HG02885 (cell line): ENCODE data around the gene SLC27A6.
"Not testable (repeated sequence)": the region's sequence is repeated elsewhere in the genome, so short reads cannot be mapped to it uniquely, and the experiment has no call there.

Experiments
- ATAC-seq: cut with Tn5 transposase; IDR thresholded peaks from one replicate; pipeline ENCODE4 v1.9.1; 2021; ENCODE audit warnings: mild to moderate bottlenecking; ENCODE audit not compliant: unreplicated experiment, poor library complexity

Gene SLC27A6

DNA sequence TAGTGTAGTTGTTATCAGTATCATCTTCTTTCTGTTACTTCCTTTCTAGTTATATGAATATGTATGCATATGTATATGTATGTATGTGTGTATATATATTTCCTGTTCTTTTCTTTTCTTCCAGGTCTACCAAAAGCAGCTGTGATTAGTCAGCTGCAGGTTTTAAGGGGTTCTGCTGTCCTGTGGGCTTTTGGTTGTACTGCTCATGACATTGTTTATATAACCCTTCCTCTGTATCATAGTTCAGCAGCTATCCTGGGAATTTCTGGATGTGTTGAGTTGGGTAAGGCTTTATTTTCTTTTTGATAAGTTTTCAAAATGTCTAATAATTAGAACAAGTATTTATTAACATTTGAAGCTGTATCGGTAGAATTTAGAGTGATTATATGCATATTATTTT, 23.2 kb downstream of the SLC27A6 start:
- ATAC-seq, result no peak

DNA sequence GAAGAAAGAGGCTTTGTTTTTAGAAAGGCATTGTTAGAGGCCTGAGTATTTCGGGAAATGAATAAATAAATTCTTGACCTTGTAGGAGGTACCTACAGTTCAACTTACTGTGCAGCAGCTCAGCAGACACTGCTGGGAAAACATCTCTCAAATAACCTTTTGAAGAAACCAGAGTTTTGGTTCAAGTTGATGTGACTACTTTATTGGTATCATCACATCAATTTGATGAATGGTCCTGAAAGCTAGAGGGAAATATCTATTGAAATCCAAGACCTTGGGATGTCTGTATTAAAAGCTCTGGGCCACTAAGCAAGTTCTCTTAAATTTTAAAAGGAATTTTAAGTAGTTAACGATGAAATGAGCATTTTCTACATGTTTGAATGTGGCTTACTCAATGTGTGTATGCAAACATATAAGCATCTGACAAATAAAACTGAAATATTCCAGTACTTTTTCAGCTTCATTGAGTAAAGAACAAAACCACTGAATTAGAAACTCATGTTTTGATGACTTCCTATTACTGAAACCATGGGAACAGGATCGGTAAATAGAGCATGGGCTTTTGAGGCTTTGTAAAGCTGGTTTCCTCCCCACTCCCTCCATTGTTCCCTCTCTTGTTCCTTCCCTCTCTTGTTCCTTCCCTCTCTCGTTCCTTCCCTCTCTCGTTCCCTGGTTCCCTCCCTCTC, 36.7 kb downstream of the SLC27A6 start:
- ATAC-seq, result no peak

DNA sequence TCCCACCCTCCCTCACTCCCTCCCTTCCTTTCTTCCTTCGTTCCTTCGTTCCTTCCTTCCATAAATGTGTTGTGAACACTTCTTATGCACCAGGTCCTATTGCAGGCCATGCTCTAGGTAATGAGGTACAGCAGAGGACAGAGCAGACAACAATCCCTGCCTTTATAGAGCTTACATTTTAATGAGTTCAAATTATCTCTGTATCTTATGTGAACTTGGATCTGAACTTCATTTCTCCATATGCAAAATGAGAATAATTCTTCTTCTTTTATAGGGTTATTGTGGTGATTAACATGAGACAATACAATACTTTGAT, 37.2 kb downstream of the SLC27A6 start:
- ATAC-seq, result no peak

DNA sequence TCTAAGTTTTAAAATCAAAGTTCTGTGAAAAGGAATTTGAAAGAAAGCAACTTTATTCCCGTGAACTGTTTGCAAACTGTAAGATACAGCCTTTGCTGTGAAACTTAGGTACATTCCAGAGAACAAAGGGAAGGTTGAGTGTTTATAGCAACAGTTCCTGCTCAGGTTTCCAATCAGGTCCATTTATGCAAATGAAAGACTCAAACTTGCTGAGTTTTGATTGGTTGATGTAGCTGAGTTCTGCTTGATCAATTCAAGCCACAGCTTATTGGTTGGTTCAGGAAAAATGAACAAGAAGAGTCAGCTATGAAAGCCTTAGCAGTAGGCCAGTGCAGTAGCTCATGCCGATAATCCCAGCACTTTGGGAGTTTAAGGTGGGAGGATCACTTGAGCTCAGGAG, 37.9 kb downstream of the SLC27A6 start:
- ATAC-seq, result no peak

DNA sequence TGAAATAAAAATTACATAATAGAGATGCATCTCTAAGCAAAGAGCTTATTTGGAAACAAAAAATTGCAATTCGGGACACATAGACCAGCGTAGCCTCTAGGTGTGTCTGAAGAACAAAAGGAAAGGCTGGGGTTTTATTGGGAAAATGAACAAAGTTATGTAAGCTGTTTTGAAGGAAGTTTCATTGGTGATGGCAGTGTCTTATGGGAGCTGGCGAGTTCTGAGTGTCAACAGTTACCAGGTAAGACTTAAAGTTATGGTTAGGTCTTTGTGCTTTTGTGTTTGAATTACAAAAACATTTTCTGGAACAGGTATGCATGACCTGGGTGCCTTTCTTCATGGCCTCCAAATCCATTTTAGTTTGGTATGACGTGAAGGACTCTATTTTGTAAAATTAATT, 48.9 kb downstream of the SLC27A6 start:
- ATAC-seq, result no peak

DNA sequence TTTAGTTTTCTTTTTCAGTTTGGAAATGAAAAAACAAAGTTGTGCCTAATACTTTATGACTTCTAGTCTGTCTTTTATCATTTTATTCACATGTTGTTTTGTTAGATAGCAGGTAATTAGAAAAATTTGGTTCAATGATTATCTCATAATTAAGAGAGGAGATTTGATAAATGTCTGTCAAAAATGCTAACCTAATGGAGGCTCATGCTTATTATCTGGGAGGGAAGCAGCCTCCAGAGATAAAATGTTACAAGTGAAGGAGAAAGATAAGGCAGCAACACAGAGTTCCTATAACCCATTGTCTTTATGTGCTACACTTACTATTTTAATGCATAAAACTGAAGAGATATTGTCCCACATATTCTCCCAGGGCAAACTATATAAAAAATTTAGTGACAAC, 53.5 kb downstream of the SLC27A6 start:
- ATAC-seq, result no peak

DNA sequence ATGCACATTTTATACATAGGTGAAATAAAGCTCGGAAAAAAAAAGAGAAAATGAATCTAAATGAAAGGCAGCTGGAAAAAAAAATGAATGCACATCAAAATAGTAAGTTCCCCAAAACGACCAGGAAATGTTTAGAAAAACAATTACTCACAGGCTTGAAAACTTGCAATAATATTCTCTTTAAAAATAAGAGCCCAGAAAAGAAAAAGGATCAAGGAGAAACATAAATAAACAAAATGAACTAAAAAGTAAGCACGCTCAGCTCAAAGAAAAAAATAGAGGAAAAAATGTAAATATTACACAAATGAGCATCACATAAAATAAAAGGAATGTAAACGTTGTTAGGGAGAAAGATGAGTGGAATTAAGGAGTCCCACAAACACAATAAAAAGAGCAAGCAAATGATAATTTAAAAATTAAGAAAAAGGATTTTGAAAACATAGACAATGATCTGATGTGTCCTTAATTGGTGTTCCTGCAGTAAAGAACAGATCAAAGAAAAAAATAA, 54.2 kb downstream of the SLC27A6 start:
- no peak for ATAC-seq

DNA sequence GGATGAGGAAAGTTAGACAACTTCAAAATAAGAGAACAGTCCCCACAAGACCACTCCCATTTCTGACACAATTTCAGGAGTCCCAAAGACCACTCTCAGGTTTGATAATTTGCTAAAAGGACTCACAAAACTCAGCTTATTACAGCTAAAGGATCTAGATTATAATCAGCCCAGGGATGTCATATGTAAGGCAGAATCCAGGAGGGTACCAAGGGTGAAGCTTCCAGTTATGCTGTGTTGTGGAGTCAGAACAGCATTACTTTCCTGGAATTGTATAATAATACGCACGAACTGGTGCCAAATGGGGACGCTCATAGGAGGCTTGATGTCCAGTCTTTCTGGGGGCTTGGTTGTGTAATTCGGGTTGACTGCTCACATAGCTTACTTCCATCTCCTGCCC, 55.4 kb downstream of the SLC27A6 start:
- no peak for ATAC-seq

DNA sequence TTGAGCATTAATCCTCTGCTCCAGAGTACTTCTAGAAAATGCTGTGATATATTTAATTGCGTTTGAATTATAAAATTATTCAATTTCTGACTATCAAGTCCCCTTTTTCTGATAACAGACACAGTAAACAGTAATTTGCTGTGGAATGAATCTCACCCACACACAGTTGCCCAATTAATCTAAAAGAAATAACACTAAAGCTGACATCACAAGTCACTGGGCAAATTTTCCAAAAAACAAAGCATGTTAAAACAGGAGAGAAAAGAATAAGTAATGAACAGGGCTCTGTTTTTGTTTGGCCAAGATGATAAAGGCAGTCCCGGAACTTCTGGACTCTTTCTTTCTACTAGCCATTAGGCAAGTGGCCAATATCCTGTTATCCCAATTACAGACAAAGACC, 56.5 kb downstream of the SLC27A6 start:
- ATAC-seq, result no peak

DNA sequence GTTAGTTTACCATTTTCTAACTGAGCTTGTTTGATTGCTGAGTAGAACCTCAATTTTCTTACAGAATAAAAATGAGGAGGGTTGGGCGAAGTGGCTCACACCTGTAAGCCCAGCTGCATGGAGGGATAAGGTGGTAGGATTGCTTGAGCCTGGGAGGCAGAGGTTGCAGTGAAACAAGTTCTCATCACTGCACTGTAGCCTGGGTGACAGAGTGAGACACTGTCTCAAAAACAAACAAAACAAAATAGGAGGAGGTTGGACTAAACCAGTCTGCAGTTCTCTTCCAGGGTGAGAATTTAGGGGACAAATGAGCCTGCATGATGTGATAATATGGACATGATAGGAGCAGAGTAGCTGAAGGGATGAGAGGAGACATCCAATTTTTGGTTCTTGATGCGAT, 57.3 kb downstream of the SLC27A6 start:
- no peak for ATAC-seq

DNA sequence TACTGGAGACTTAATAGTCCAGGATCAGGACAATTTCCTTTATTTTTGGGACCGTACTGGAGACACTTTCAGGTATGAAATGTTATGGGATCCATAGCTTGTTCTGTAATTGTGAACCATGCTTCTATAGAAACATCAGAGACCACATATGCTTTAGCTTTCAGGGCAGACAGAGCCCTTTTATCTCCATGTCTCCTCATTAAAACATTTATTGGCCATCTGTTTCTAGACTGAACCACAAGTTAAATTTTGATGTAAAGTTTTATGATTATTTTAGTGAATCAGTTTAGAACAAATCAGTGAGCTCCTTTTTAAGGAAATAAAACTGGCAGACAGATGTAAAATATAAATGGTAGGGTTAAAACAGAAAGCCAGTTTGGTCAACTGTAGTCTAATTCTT, 62.0 kb downstream of the SLC27A6 start:
- no peak for ATAC-seq

DNA sequence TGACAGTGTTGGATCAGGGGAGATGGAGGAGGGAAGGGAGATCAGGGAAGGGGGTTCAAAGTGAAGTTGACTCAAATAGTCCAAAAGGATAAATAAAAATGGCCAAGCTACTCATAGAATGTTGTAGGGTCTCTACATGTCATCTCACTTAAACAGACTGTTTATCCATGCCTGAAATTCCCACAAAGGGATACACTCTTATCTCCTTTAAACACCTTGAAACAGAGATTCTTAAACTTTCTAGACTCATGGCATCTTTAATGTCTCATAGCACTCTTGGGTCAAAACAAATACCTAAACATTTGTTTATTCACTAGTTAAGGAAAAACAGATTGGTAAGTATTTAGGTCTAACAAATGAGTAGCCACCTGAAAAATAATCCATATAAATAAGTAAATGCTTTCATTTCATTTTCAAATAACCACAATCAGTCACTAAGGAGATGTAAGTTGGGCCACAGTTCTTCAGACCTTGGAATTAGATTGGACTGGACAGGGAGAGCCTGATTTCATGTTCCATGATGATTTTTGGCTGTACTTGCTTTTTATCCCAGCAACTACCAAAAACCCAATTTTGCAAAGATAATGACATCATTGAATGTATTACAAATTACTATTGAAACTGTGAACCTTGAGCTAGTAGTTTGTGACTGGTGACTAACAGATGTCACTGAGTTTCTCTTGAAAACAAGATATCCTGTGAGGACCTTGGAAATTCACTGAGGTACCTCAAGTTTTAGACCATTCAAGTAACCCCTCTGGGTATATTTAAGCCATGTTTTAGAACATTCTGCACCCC, 66.8 kb downstream of the SLC27A6 start:
- no peak for ATAC-seq

DNA sequence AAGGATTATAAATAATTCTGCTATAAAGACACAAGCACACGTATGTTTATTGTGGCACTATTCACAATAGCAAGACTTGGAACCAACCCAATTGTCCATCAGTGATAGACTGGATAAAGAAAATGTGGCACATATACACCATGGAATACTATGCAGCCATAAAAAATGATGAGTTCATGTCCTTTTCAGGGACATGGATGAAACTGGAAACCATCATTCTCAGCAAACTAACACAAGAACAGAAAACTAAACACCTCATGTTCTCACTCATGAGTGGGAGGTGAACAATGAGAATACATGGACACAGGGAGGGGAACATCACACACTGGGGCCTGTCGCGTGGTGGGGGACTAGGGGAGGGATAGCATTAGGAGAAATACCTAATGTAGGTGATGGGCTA, 71.0 kb downstream of the SLC27A6 start:
- not testable (repeated sequence) for ATAC-seq

DNA sequence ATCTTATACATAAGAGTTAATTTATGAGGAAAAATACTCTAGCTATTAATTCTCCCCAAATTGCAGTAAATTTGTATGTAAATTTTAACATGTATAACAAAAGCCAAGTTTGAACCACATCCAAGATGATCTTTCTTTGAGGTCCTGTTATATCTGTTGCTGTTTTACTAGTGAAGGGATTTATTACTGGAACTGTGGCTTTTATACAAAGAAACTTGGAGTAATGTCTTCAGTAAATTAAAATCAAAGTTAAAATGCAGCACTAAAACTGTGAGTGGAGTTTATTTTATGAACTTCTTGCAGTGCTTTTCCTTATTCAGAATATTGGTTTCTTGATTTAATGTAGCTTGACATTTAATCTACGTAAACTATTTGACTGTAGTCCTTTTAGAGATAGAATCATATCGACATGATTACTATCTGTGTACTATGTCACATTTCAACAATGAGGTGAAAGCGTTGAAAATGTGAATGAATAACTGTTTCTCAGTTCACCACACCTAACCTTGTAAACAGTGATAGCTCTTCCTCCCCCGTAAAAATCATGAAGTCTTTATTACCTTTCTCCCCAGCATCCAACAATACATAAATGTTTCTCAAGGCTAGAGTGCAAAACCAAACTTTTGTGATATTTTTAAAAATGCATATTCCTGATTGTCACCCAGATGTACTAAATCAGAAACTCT, 76.1 kb downstream of the SLC27A6 start:
- no peak for ATAC-seq

DNA sequence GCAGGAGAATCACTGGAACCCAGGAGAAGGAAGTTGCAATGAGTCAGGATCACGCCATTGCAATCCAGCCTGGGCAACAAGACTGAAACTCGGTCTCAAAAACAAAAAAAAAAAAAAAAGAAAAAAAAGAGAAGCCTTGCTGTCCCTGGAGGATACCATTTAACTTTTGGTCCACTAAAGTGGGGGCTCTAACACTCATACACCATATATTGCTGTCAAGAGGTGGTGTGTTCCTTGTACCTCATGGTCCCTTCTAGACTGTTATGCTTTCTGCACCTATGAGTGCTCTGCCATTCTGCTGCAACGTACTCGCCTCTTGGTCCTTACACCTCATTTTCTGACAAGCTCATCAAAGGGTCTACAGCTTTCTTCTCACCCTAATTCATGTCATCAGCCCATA, 77.0 kb downstream of the SLC27A6 start:
- no peak for ATAC-seq

DNA sequence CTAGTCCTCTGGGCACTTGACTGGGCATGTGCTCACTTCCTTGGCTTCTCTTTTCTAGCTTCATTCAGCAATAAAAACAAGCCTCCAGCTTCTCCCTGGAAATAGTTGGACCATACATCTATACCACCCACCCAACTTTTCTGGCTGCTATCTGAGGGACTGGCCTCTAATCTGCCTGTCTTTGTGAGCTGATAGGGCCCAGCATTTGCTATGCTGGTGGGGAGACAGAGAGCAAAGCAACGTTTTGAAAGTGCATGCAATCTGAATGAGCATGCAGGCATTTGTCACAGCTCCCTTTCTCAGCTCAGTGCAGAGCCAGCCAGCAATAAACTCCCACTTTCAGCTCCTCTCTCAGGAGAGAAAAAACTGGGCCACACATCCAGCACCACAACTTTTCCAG, 78.6 kb downstream of the SLC27A6 start:
- ATAC-seq, result no peak

DNA sequence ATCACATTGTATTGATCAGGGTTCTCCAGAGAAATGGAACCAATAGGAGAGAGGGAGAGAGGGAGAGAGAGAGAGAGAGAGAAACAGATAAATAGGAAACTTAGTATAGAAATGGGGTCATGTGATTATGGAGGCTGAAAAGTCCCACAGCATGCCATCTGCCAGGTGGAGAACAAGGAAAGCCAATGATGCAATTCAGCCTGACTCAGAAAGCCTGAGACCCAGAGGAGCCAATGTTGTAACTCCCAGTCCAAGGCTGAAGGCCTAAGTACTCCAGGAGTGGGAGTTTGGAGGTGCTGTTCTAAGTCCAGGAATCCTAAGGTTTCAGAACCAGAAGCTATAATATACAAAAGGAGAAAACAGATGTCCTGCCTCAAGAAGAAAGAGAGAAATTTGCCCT, 80.9 kb downstream of the SLC27A6 start:
- ATAC-seq, result no peak

DNA sequence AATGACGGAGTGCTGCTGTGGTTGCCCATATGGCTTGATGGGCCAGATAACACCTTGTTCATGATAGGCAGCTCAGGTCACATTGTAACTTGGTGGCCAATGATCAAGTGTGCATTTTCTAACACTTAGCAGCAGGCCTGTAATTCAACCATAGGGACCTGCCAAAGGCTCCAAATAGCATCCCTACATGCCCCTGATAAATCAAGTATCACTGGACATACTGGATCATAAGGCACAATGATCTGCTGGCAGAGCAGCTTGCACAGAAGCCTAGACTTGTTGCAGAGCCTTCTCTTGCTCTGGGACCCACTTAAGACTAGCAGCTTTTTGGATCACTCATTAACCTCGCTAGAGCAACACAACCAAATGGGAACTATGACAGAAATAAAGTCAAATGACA, 83.2 kb downstream of the SLC27A6 start:
- no peak for ATAC-seq

DNA sequence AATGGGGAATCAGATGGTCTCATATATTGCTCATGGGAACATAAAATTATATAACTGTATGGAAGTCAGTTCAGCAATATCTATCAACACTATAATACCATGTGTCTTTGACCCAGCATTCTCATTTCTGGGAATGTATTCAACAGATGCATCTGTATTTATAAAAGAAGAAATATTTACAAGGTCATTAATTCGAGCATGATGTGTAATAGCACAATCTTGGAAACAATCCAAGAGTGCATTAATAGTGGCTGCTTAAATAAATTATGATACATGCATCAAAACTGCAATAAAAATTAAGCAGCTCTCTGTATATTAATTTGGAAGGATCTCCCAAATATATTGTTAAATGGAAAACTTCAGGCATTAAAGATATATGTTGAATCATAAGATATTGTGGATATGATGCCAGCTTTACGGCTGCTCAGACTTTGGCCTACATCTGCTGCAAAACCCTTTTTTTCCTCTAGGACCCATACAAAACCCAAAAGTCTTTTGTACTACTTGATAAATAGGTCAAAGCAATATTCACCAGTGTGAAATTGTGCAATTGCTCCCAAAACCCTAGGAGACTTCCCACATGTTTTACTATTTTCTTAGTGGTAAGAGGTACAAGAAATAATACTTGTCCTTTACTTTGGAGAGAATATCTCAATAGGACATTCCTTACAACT, 84.0 kb downstream of the SLC27A6 start:
- no peak for ATAC-seq

DNA sequence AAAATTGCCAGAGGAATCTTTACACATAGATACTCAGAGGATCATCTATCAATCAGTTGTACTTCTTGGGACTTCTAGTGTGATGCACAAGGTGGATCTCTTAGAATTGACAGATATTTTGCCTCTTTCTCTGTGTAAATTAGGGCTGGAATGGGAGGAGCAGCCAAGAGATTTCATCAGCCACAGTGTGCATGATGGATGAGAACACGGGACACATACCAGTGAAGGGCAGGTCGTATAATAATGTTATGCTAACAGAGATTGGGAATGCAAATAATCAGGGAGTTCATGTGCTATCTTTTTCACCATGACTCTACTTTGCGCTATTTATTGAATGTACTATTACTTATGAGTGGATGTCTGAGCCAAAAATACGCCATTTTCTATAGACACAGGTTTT, 86.0 kb downstream of the SLC27A6 start:
- ATAC-seq, result no peak

DNA sequence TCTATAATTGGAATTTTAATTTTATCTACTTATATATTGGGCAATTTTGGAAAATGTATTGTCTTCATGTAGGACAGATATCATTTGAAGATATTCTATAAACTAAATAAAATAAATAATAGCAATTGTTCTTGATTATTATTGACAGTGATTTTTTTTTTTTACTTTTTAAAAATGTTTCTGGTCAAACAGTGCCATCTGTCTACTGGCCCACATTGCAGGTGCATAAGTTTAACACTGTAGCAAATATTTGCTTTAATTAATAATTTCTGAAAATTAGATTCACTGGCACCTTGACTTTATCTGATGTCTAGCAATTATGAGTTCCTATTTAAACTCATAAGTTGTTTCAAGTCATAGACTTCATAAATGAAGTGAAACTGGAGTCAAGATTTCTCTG, 88.2 kb downstream of the SLC27A6 start:
- no peak for ATAC-seq
